Measurements from ENCODE around the gene SNRPB. TPM values are rescaled to one million over a fixed set of nuclear protein-coding genes. Genes with fewer than 3 reads are reported as not detected.

Gene SNRPB
- total and polyA plus RNA-seq, 2 of the 13 experiments (the other 11 are each of a cell fraction or from before 2014, with no cell fraction given), result 473 to 844 TPM

DNA sequence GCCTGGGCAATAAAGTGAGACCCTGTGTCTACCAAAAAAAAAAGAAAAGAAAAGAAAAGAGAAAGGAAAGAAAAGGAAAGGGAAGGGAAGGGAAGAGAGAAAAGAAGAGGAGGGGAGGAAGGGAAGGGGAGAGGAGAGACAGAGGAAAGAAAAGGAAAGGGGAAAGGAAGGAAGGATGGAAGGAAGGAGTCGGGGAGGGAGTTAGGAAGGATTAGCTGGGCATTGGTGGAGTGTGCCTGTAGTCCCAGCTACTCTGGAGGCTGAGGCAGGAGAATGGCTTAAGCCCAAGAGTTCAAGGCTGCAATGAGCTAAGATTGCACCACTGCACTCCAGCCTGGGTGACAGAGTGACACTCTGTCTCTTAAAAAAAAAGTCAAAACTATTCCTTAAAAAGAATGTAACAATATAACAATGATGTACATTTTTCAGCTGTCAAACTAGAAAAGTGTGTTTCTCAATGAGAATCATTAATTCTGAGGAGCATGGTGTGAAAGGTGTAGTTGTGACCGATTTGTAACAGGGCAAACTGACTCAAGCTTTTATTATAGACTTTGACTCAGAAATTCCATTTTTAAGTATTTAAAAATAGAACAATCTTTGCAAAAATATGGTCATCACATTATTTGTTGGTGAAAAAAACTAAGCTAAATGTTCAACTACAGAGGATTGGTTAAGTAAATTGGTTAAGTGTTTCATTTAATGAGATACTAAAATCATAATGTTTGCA lies 14.7 kb downstream of the SNRPB start:
- POLR2A ChIA-PET, result interaction anchor here (3.6 kb wide), 1 partner anchor 14 kb away, joined by 34 read pairs; the partner anchor contains the start of gene SNRPB
- peak; percentile 22; the same call in 2 of the 3 replicates for ATAC-seq
- no peak overlapping the region for H3K9ac ChIP-seq (ENCODE audit: insufficient read depth, low read depth, low read length)
- TF ChIP-seq JDP2 (CRISPR knock-in tag; IDR thresholded peaks at IDR 0.05; ENCODE audit: borderline replicate concordance), result no peak
- TF ChIP-seq ZNF264 (CRISPR knock-in tag; IDR thresholded peaks at IDR 0.05), result no peak
- TF ChIP-seq CENPX (CRISPR knock-in tag; IDR thresholded peaks at IDR 0.05), result no peak
- TF ChIP-seq ZFP36 (IDR thresholded peaks at IDR 0.05; ENCODE audit: borderline replicate concordance, low read depth, low read length, partially characterized antibody), result no peak
- TF ChIP-seq SMAD3 (CRISPR knock-in tag; IDR thresholded peaks at IDR 0.05), result no peak
- TF ChIP-seq ZNF546 (CRISPR knock-in tag; conservative IDR thresholded peaks at IDR 0.05), result no peak
- TF ChIP-seq NR0B2 (CRISPR knock-in tag; IDR thresholded peaks at IDR 0.05), result no peak
- TF ChIP-seq, protein P1, sequence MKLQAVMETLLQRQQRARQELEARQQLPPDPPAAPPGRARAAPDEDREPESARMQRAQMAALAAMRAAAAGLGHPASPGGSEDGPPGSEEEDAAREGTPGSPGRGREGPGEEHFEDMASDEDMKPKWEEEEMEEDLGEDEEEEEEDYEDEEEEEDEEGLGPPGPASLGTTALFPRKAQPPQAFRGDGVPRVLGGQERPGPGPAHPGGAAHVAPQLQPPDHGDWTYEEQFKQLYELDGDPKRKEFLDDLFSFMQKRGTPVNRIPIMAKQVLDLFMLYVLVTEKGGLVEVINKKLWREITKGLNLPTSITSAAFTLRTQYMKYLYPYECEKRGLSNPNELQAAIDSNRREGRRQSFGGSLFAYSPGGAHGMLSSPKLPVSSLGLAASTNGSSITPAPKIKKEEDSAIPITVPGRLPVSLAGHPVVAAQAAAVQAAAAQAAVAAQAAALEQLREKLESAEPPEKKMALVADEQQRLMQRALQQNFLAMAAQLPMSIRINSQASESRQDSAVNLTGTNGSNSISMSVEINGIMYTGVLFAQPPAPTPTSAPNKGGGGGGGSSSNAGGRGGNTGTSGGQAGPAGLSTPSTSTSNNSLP (IDR thresholded peaks at IDR 0.05; ENCODE audit: low read depth, low read length), result no peak
- no peak for TF ChIP-seq DMAP1 (CRISPR knock-in tag; IDR thresholded peaks at IDR 0.05)
- no peak for TF ChIP-seq YY1 (IDR thresholded peaks at IDR 0.05; ENCODE audit: insufficient read depth, insufficient replicate concordance, low read depth, low read length)
- no peak for TF ChIP-seq PRMT3 (CRISPR knock-in tag; IDR thresholded peaks at IDR 0.05; ENCODE audit: borderline replicate concordance, low read depth)
- TF ChIP-seq GABPB1 (CRISPR knock-in tag; IDR thresholded peaks at IDR 0.05), result no peak
- 0 out of 2 replicates have a peak, but pooled peaks have one; percentile 27 for TF ChIP-seq ATF7 (IDR thresholded peaks at IDR 0.05)
- no peak for TF ChIP-seq ATF7 (CRISPR knock-in tag; IDR thresholded peaks at IDR 0.05)
- TF ChIP-seq ZNF337 (CRISPR knock-in tag; IDR thresholded peaks at IDR 0.05; ENCODE audit: borderline replicate concordance, low read depth), result no peak
- no peak for TF ChIP-seq MTF2 (CRISPR knock-in tag; IDR thresholded peaks at IDR 0.05; ENCODE audit: borderline replicate concordance)
- TF ChIP-seq CEBPB (IDR thresholded peaks at IDR 0.05; ENCODE audit: borderline replicate concordance, low read depth, low read length), result peak; percentile 37; the same call in 1 of the 2 replicates
- TF ChIP-seq ZNF629 (CRISPR knock-in tag; conservative IDR thresholded peaks at IDR 0.05), result no peak
- no peak for TF ChIP-seq CREB3 (CRISPR knock-in tag; IDR thresholded peaks at IDR 0.05)
- no peak for TF ChIP-seq PAX8 (CRISPR knock-in tag; IDR thresholded peaks at IDR 0.05; ENCODE audit: borderline replicate concordance)
- TF ChIP-seq ZNF335 (CRISPR knock-in tag; IDR thresholded peaks at IDR 0.05), result no peak
- TF ChIP-seq HNF4A (CRISPR knock-in tag; IDR thresholded peaks at IDR 0.05), result 0 out of 2 replicates have a peak, but pooled peaks have one; percentile 13
- TF ChIP-seq ZNF879 (CRISPR knock-in tag; IDR thresholded peaks at IDR 0.05), result no peak
- TF ChIP-seq ELF3 (CRISPR knock-in tag; IDR thresholded peaks at IDR 0.05), result no peak

More for the DNA sequence above, 14.7 kb downstream of the SNRPB start:
- Histone ChIP-seq H2AFZ (ENCODE audit: low read length) (no peak overlapping the region), H3K4me2 (ENCODE audit: low read depth, low read length) (no peak overlapping the region), H3K27me3 (ENCODE audit: control insufficient read depth in 1 of 2, insufficient read depth in 2 of 2, low read length in 2 of 2) (no peaks in the 10 kb centered on the region), H3K9me3 (ENCODE audit: low read length) (no peaks in the 10 kb centered on the region), H4K20me1 (ENCODE audit: insufficient read depth, low read length) (no peaks in the 10 kb centered on the region; the same call in 1 of the 2 replicates), H3K36me3 (replicated peaks in 1 of 2; ENCODE audit: control insufficient read depth in 1 of 2, insufficient read depth in 2 of 2, low read length in 2 of 2) (peaks cover 6 to 19% of the 10 kb centered on the region in 2 experiments; a peak in 4 of 5 replicates), H3K79me2 (ENCODE audit: insufficient read depth, low read length) (no peaks in the 10 kb centered on the region), H3K4me3 (replicated peaks in 1 of 3; ENCODE audit: insufficient read depth in 1 of 3, low read depth in 2 of 3, low read length in 3 of 3) (no peak overlapping the region), H3K4me1 (ENCODE audit: insufficient read depth, low read length) (no peaks in the 10 kb centered on the region), H3K27ac (ENCODE audit: extremely low read length, insufficient read depth, low read length) (no peak overlapping the region)
- DNase-seq (ENCODE audit: low spot score), result no peak
- WGBS (ENCODE audit: low lambda C conversion rate), result 78% methylated on average over 2 of the region's 2 CpGs
- in situ Hi-C loops (cut with HindIII; ENCODE audit: extremely low pct_ligation_motif_present, low pct_unique_long_range_greater_than_20kb) (no loop called here), intact Hi-C loops (cut with micrococcal nuclease; ENCODE audit: unreplicated experiment) (no loop called here)
- FAIRE-seq, result no peak
- CTCF ChIA-PET (ENCODE audit: low intra/inter-chr PET ratio, low total read pairs), result interaction anchor here (1.0 to 1.6 kb wide), 2 partner anchors 35 to 69 kb away, joined by 3 to 7 read pairs; no protein-coding TSS in a partner anchor
- BruUV-seq (replicated peaks), result no TSS peak
